UCSD-AML1 (cell line): Measurements from ENCODE around the gene FFAR2.
A peak's percentile ranks its signal among the peaks of the same experiment; 100 is the strongest.
"Not testable (repeated sequence)": the region's sequence is repeated elsewhere in the genome, so short reads cannot be mapped to it uniquely, and the experiment has no call there.

ENCODE experiments used
- DNase-seq: peaks from one replicate; lab custom pipeline; 2025; ENCODE audit not compliant: unreplicated experiment; lab: John Stamatoyannopoulos, UW

Gene FFAR2

DNA sequence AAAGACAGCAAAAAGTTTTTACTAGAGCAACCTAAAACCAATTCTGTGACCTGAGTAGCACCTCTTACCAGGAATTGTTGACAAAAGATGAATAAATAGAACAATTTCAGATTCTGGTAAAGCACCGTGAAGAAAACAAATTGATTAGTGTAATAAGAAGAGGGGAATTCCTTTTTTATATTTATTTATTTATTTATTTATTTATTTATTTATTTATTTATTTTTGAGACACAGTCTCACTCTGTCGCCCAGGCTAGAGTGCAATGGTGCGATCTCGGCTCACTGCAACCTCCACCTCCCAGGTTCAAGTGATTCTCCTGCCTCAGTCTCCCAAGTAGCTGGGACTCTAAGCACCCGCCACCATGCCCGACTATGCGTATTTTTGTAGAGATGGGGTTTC lies 24.7 kb upstream of the FFAR2 start:
- not testable (repeated sequence) for DNase-seq

DNA sequence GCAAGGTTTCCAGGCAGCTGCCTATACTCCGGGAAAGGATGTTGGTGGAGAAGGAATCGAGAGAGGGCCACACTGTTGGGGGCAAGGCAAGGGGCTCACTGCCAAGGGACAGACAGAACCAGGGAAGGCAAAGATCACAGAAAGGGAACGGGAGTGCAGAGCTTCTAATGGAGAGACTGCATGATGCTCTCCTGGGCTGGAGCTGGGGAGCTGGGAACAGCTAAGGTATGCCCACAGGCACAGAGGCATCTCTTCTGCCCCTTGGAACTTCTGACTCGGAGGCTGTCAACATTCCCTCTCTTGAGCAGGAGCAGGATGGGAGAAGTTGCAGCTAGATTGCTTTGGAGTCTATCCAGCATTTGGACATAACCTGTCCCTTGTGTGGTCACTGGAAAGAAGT lies 22.4 kb upstream of the FFAR2 start:
- no peak for DNase-seq

DNA sequence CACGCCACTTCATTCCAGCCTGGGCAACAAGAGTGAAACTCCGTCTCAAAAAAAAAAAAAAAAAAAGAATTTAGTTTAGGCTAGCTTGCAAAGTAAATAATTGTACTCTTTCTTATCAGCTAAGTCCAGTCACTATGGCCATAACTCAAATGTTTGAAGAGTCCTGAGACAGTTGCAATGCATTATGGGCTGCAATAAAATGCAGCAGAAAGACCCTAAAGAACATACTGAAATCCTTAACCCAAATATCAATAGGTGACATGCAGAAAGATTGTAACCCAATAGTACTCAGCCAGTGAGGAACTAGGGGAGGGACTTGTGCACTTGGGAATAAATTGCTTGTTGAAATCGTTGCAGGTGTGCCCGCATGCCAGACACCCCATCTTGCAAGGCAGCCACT lies 20.9 kb upstream of the FFAR2 start:
- no peak for DNase-seq

DNA sequence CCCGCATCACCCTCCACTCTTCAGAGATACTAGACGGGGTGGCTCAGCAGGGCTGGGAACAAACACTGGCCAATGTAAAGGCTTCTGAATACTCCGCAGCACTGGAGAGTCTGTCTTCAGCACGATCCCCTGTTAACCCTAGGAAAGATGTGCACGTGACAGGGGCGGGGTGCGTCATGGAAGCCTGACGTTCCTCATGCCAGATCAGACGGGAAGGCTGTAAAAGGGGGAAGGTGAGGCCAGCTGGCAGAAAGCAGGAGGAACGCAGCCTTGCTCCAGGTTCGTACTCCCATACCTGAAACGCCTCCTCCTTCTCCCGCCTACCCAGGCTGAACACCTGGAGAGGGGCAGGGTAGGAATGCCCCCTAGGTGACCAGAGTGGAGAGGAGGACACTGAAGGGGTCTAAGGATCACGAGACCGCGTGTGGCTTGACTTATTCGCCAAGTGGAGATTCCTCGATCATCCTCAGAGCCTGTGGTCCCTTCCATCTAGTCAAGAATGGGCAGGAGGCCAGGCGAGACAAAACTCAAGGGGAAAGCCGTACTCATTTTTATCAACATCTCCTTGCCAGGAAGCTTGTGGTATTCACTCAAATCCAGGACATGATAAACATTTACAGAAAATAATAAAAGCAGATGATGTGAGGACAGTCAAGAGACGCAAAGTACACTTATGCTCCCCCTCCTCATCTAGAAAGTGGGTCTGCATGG lies 18.2 kb upstream of the FFAR2 start:
- DNase-seq, result no peak

DNA sequence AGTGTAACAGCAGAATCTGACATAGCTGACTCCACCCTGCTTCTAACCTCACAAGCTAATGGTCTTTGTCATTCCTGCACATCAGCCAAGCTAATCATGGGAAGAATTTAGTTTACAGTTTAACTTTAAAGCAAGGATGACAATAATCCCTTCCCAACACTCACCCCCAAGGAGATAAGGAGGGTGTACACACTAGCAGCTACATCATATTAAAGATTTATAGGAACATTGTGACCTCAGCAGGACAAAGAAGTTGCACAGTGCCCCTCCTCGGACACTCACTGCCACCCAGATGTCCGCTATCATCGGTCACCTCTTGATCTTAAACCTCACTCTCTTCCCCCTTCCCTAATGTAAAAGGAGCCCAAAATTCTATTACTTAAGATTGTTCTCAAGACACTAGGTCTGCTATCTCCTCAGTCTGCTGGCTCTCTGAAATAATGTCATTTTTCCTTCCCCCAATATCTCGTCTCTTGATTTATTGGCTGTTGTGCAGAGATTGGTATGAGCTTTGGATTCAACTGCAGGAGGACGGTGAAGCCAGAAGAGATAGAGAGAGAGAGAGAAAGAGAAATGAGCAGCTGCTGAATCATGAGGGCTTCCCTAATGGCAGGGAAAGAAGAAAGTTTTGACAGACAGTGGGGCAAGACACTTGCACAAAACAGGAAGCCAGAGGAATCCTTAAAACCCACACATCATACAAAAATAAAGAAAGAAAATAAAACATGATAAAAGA lies 17.5 kb upstream of the FFAR2 start:
- DNase-seq, result no peak

DNA sequence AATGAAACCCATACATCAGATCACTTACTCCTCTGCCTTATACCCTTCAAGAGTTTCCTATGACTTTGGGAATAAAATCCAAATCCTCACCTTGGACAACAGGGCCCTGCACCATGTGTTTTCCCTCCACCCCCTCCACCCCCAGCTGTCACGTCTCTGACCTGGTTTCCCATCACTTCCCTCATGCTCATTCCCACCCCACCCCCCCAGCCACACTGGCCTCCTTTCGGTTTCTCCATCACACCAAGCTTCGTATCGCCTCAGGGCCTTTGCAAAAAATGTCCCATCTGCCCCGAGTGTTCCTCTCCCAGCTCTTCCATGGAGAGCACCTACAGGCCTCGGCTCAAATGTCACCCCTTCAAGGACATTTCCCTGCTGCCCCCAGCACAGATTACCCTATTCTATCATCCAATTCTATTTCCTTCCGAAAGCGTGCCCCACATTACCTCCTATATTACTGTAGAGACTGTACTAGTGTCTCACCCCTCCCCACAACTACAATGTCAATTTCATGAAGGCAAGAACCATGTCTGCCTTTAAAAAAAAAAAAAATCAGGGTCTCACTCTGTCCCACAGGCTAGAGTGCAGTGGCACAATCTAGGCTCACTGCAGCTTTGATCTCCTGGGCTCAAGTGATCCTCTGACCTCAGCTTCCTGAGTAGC lies 16.8 kb upstream of the FFAR2 start:
- DNase-seq, result no peak

DNA sequence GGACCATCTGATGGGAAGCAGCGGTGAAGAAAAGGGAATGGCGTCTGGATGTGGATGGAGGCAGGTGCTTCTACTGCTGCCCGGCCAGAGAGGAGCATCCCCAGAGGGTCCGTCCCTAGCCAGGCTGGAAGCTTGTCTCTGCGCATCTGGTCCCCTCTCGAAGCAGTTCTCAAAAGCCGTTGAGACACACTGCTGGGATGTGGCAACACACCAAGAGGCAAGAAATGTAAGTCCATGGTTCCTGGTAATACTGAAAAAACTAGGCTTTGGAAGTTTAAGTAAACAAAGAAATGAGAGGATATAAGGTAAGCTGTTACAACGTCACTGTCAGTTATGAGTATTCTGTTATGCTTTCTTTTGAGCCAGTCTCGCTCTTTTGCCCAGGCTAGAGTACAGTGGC lies 15.1 kb upstream of the FFAR2 start:
- DNase-seq, result no peak

DNA sequence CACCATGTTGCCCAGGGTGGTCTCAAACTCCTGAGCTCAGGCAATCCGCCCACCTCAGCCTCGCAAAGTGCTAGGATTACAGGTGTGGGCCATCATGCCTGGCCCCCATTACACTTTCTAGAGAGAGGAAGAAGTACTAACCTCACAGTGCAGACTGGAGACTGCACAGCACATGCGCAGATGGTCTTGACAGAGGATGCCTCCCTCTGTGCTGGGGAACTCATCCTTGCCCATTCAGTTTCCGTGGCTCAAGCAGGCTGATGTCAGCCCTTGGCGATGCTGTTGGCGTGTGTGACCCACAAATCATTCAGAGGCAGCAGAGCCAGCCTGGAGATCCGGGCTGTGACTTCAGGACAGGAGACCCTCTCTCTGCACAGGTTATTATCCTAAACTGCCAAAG lies 14.6 kb upstream of the FFAR2 start:
- DNase-seq, result no peak

DNA sequence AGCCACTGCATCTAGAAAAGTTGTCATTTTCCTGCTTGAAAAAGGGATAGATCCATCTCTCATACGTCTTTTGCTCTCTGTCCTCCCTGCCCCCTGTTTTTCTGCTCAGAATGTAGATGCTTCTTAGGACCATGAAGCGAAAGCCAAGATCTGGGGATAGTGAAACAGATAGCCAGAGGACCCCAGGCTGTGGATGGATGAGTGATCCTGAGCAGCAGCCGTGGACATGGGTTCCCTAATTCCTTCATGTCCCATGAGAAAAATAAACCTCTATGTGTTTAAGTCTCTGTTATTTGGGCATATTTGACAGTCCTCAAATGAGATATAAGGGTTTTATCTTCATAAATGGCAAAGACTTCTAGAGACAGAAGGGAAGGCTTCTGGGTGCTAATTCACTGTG lies 12.2 kb upstream of the FFAR2 start:
- DNase-seq, result no peak

DNA sequence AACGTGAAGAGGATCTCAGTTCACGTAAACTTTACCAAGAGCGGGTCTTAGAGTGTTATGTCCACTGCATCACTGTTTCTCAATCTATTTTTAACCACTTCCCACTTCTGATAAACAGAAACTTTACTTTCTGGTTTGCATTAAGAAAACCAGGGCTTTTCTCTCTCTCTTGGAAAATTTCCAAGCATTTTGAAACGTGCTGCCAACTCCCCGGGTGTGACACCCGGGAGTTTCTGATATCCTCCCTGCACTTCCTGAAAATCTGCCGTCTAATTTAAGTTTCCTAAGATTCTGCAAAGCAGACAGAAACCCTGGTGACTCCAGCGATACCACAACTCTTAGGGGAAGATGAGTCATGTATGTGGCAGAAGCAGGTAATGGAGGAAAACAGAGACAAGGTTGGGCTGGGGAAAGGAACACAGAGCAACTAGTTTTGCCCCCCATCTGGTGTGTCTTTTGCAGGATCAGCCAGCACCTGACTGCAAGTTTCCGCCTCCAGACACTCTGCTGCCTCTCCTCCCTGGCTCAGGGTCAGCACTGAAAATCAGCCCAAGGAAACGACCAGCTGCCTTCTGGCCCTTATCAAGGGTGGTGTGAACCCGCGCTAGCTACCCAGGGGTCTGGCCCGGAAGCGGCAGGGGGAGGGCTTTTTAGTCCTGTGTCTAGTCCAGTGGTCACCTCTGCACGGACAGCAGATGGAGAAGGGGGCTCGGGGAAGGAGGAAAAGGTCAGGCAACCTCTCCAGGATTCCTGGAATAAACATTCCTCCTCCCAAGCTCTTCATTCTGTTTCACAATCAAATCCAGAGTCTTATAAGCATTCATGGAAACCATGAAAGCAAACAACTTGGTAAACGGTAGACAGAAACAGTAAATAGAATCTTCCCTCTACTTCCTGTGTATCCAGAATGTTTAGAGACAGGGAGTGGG lies 11.3 kb upstream of the FFAR2 start:
- peak; percentile 23 for DNase-seq

DNA sequence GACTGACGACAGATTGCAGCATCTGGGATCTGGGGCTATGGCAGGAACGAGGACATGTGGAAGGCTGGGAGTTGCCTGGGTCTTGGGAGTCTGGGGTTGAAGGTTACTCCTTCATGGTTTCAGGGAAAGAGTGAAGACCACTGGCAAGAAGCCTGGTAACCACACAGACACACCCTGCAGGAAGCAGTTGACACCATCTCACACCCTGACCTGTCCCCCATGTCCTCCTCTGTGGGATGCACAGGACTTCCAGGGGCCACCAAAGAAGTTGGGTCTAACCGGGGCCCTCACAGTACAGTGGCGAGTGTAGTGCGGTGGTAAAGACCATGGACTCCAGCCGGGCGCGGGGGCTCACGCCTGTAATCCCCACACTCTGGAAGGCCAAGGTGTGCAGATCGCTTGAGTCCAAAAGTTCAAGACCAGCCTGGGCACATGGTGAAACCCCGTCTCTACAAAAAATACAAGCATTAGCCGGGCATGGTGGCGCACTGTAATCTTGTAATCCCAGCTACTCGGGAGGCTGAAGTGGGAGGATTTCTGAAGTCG lies 10.6 kb upstream of the FFAR2 start:
- DNase-seq, result no peak

DNA sequence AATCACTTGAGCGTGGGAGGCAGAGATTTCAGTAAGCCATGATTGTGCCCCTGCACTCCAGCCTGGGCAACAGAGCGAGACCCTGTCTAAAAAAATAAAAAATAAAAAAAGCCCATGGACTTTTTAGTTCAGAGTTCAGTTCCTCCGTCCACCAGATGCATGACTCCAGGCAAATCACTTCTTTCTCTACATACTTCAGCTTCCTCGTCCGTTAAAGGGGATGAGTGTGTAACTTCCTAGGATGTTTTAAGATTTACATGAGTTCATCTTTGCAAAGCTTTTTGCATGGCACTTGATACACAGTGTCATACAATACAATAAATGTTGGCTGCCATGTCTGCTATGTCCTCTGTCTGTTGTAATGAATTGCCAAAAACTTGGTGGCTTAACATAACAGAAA lies 10.0 kb upstream of the FFAR2 start:
- DNase-seq, result no peak

DNA sequence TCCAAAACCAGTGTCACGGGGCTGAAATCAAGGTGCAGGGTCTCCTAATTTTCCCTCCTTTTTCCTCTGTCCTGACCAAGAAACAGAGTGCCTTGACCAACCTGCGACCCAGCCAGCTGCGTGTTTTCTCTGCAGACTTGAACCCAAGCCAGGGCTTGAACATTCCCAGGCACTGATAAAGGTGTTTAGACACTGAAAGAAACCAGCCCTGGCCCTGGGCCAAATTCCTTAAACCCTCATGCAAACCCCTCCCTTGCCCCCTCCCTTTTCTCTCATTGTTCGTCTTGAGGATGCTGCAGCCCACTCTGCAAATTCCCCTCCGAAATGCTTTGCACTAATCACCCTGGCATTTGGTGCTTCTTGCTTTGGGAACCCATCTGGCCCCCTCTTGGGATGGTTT lies 9.5 kb upstream of the FFAR2 start:
- no peak for DNase-seq

DNA sequence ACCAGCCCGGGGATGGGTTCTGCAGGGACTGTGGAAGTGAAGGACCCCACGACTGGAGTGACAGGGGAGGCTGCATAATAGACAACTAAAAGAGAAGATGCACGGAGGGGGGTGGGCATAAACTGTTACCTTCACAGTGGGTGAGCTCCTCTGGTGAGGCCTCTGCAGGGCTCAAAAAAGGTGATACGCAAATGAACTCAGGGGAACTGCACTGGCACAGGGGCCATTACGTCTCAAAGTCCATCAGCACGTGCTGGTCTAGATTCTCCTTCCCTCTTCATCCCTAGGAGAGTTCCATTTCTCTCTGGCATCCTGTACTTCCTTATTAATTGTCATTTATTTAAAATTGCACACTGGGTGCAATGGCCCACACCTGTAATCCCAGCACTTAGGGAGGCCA lies 8.1 kb upstream of the FFAR2 start:
- no peak for DNase-seq

DNA sequence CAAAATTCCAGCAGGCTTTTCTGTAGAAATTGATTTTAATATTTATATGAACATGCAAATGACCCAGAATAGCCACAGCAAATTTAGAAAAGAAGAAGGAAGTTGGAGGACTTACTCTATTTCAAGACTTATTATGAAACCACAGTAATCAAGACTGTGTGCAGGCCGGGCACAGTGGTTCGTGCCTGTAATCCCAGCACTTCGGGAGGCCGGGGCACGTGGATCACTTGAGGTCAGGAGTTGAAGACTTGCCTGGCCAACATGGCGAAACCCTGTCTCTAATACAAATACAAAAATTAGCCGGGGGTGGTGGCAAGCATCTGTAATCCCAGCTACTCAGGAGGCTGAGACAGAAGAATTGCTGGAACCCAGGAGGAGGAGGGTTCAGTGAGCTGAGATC lies 6.0 kb upstream of the FFAR2 start:
- peak; percentile 42 for DNase-seq

DNA sequence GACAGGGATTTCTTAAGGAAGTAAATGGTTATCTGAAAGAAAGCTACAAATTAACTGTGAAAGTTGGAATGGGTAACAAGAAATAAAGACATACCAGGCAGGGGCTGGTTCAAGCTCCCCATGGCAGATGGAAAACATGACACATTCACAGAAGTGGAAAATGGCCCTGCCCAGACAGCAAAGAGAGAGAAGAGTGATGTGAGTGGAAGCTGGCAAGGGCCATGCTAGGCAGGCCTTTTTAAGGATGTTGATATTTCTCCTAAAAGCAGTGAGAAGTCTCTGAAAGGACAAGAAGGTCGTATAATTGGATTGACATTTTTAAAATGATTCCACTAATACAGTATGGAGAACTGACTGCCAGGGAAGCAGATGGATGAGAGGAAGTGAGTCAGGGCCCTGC lies 3.3 kb upstream of the FFAR2 start:
- no peak for DNase-seq

DNA sequence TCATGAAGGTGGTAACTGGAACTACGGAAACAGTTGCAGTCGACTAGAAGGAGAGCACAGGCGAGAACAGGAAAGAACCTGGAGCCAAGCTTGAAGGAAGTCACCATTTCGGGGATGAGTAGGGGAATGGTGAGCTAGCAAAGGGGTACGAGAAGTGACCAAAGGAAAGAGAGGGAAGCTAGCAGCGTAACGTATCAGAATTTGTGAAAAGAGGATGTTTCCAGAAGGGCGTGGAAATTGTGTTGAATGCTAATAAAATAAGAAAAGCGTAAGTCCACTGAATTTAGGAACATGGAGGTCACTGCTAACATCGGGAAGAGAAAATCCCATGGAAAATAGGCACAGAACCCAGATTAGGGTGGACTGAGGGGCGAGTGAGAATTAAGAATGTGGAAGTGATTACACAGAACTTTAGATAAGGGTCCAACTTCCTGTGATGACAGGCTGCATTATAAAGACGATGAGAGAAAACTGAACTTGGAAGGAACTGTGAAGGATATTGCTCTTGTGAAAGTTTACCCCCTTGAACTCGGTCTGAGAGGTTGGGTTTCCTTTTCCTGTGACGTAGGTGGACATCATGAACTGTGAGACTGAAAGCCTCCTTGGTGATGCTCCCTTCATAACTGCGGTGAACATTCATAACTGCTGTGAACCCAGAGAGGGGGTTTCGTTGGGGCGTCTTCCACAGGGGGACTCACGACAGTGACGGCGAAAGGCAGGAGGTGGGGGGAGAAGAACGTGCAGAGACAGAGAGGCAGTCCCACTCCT lies 2.0 kb upstream of the FFAR2 start:
- no peak for DNase-seq

DNA sequence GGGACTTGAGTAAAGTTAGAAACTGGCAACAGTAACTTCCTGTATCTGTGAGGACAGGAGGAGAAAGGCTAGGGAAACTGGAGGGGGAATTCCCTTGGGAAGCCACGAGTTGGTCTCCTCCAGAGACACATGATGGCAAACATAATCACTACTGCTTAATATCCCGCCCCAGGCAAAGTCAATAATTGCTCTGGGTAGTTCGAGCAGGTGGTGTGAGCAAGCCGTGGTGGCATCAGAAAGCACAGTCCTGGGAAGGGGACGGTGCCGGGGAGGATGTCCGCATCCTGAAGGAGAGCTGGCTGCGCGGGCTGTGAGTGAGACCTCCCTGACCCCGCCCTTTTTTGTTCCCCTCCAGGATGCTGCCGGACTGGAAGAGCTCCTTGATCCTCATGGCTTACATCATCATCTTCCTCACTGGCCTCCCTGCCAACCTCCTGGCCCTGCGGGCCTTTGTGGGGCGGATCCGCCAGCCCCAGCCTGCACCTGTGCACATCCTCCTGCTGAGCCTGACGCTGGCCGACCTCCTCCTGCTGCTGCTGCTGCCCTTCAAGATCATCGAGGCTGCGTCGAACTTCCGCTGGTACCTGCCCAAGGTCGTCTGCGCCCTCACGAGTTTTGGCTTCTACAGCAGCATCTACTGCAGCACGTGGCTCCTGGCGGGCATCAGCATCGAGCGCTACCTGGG lies 1.4 kb downstream of the FFAR2 start:
- DNase-seq, result no peak

DNA sequence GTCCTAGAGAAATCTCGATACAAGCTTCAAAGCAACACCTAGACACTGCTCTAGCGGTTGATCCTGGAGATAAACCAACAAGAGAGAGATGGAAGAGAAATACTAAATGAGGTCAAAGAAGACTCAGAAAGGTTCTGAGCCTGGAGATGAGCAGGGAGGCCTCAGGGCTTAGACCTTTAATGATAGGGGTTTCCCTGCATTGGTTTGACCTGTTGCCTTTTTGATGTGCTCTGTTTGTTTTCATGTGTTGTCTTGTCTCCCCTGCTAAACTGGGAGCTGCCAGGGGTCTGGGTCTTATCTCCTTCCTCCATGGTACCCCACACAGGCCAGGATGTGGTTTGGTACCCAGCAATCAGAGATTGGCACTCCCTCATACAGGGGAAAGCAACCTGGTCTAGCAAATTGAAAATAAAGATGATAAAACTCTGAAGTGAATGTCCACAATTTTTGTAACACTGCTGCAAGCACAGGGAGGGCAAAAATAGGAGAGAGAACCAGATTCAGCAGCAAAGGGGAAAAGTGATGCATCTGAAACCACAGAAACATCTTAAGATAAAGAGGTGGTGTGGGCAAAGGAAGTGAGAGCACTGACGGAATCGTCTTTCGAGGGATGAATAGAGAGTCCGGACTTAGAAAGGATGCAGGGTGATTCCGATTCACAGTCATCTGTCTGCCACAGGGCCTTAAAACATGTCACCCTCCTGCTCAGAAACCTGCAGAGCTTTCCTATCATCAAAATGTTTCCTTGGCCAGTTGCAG lies 3.5 kb downstream of the FFAR2 start:
- no peak for DNase-seq
